GM12878 (cell line): ENCODE results near the gene RIC1. TPM values are rescaled to one million over a fixed set of nuclear protein-coding genes. Genes with fewer than 3 reads are reported as not detected.

Experiments used
- FOXK2 ChIP-seq: fragments of 450-650 bp; IDR thresholded peaks from 2 replicates; pipeline ENCODE4 v1.6.1; 2017; ENCODE audit warnings: mild to moderate bottlenecking, moderate library complexity
- IKZF1 ChIP-seq: fragments of 450-650 bp; conservative IDR thresholded peaks from 2 replicates; pipeline ENCODE4 v1.6.1; 2017; ENCODE audit warnings: antibody characterized with exemption, mild to moderate bottlenecking
- JUND ChIP-seq: IDR thresholded peaks from 2 replicates; pipeline ENCODE4 v1.6.1; 2012; ENCODE audit warnings: low read depth, mild to moderate bottlenecking, low read length, improper control_type of control experiment, moderate library complexity
- POLR2AphosphoS2 ChIP-seq: IDR thresholded peaks from 2 replicates; pipeline ENCODE4 v1.6.1; 2011; ENCODE audit warnings: low read depth, mild to moderate bottlenecking, low read length, improper control_type of control experiment, moderate library complexity
- SMAD5 ChIP-seq: IDR thresholded peaks from 2 replicates; pipeline ENCODE4 v1.6.1; 2016; ENCODE audit warnings: antibody characterized with exemption, low read depth
- WRNIP1 ChIP-seq: IDR thresholded peaks from 2 replicates; pipeline ENCODE4 v1.6.1; 2011; ENCODE audit warnings: low read depth, low read length, improper control_type of control experiment, borderline replicate concordance
- ZSCAN29 ChIP-seq: fragments of 450-650 bp; IDR thresholded peaks from 2 replicates; pipeline ENCODE4 v1.6.1; 2017; ENCODE audit warnings: mild to moderate bottlenecking, moderate library complexity
- polyA plus RNA-seq, 11 experiments: library from polyadenylated mRNA; depleted of rRNA in 4 of 11; unstranded in 6 of 11; stranded (reverse) in 5 of 11; fragments of >200 nt; fragmentation: Nextera tagmentation in 4 of 11; fragmentation: Illumina TruSeq in 1 of 11; extraction: Ambion mirVana in 4 of 11; extraction: Trizol in 1 of 11; gene quantifications; 1 replicate in 1 of 11; 2 replicates in 10 of 11; pipeline versions ENCODE4 v1.2.1 to v1.2.3, GENCODE V29; 2011 to 2016; ENCODE audit warnings: inconsistent platforms in 2 of 11, missing spikeins in 2 of 11, low read depth in 1 of 11
- total RNA-seq, 4 experiments: library from RNA; depleted of rRNA in 3 of 4; stranded (reverse); fragments of >200 nt in 3 of 4; fragmentation: Illumina TruSeq in 1 of 4; extraction: Trizol in 1 of 4; gene quantifications; 2 replicates each; pipeline versions ENCODE4 v1.2.1 to v1.2.3, GENCODE V29; 2013 to 2021
- TF ChIP-seq, protein P1 (sequence below): fragments of 450-650 bp; formaldehyde crosslinking; IDR thresholded peaks from 2 replicates; pipeline ENCODE4 v1.4.0; 2022; ENCODE audit warnings: mild to moderate bottlenecking, moderate library complexity
- TF ChIP-seq, protein P2 (sequence below): IDR thresholded peaks from 2 replicates; pipeline ENCODE4 v1.6.1; 2012; ENCODE audit warnings: improper control_type of control experiment, low read depth, low read length; ENCODE audit not compliant: insufficient replicate concordance
- TF ChIP-seq, protein P3 (sequence below): IDR thresholded peaks from 2 replicates; pipeline ENCODE4 v1.6.1; 2012; ENCODE audit warnings: low read depth, low read length, improper control_type of control experiment
- TF ChIP-seq, protein P4 (sequence below): fragments of 150-350 bp; IDR thresholded peaks from 2 replicates; pipeline ENCODE4 v1.6.1; 2014; ENCODE audit warnings: mild to moderate bottlenecking, low read depth, low read length
- TF ChIP-seq, protein P5 (sequence below): fragments of 450-650 bp; IDR thresholded peaks from 2 replicates; pipeline ENCODE4 v1.6.1; 2017; ENCODE audit warnings: borderline replicate concordance

The RIC1 gene
- total and polyA plus RNA-seq, 10 of the 15 experiments (the other 5 are each of a cell fraction or from before 2014, with no cell fraction given), result 6.2 to 59.8 (median 33.3) TPM

DNA sequence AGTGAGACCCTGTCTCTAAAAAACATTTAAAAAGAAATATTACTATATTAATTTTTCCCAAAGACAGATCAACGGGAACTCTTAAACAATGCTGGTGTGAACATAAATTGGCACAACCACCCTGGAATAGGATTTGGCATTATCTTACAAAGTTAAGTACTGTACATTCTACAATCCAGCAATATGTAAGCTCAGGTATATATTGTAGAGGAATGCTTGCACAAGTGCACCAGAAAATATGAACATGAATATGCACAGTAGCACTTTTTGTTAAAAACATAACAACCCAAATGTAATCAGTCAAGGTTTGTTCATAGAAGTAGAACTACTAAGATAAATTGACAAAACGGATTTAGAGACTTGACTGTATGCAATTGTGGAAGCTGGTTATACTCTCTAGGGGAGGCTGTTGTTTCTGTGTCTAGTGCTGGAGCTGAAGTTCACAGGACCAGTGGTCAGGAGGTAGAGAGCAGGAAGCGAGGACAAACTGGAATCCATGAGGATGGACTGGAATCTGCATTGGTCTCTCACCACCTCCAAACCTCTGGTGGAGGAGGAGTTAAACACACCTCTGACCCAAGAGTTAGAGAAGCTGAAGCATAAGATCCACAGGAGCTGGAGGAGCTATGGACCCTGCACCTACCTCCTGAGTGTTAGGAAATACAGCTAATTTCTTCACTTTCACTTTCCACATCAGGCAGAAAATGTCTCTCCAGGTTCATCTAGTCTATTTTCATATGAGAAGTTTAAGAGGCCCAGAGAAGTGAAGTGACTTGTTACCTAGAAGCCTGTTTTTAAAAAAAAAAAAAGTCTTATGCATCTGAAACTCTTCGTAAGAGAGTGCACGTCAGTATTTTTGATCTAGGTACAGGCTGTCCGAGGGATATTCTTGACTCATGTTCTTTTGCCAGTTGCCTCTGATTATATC, 20.3 kb upstream of the RIC1 start (continued):
- TF ChIP-seq, protein P1, sequence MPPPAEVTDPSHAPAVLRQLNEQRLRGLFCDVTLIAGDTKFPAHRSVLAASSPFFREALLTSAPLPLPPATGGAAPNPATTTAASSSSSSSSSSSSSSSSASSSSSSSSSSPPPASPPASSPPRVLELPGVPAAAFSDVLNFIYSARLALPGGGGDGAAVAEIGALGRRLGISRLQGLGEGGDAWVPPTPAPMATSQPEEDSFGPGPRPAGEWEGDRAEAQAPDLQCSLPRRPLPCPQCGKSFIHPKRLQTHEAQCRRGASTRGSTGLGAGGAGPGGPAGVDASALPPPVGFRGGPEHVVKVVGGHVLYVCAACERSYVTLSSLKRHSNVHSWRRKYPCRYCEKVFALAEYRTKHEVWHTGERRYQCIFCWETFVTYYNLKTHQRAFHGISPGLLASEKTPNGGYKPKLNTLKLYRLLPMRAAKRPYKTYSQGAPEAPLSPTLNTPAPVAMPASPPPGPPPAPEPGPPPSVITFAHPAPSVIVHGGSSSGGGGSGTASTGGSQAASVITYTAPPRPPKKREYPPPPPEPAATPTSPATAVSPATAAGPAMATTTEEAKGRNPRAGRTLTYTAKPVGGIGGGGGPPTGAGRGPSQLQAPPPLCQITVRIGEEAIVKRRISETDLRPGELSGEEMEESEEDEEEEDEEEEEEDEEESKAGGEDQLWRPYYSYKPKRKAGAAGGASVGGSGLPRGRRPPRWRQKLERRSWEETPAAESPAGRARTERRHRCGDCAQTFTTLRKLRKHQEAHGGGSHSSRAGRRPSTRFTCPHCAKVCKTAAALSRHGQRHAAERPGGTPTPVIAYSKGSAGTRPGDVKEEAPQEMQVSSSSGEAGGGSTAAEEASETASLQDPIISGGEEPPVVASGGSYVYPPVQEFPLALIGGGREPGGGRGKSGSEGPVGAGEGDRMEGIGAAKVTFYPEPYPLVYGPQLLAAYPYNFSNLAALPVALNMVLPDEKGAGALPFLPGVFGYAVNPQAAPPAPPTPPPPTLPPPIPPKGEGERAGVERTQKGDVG, result no peak
- TF ChIP-seq POLR2AphosphoS2 (no peak), ZSCAN29 (no peak), WRNIP1 (0 out of 2 replicates have a peak, but pooled peaks have one; percentile 75), JUND (no peak), FOXK2 (no peak), SMAD5 (no peak), IKZF1 (peak; percentile 63)
- TF ChIP-seq, protein P2, sequence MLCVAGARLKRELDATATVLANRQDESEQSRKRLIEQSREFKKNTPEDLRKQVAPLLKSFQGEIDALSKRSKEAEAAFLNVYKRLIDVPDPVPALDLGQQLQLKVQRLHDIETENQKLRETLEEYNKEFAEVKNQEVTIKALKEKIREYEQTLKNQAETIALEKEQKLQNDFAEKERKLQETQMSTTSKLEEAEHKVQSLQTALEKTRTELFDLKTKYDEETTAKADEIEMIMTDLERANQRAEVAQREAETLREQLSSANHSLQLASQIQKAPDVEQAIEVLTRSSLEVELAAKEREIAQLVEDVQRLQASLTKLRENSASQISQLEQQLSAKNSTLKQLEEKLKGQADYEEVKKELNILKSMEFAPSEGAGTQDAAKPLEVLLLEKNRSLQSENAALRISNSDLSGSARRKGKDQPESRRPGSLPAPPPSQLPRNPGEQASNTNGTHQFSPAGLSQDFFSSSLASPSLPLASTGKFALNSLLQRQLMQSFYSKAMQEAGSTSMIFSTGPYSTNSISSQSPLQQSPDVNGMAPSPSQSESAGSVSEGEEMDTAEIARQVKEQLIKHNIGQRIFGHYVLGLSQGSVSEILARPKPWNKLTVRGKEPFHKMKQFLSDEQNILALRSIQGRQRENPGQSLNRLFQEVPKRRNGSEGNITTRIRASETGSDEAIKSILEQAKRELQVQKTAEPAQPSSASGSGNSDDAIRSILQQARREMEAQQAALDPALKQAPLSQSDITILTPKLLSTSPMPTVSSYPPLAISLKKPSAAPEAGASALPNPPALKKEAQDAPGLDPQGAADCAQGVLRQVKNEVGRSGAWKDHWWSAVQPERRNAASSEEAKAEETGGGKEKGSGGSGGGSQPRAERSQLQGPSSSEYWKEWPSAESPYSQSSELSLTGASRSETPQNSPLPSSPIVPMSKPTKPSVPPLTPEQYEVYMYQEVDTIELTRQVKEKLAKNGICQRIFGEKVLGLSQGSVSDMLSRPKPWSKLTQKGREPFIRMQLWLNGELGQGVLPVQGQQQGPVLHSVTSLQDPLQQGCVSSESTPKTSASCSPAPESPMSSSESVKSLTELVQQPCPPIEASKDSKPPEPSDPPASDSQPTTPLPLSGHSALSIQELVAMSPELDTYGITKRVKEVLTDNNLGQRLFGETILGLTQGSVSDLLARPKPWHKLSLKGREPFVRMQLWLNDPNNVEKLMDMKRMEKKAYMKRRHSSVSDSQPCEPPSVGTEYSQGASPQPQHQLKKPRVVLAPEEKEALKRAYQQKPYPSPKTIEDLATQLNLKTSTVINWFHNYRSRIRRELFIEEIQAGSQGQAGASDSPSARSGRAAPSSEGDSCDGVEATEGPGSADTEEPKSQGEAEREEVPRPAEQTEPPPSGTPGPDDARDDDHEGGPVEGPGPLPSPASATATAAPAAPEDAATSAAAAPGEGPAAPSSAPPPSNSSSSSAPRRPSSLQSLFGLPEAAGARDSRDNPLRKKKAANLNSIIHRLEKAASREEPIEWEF, result peak; percentile 41
- TF ChIP-seq, protein P3, sequence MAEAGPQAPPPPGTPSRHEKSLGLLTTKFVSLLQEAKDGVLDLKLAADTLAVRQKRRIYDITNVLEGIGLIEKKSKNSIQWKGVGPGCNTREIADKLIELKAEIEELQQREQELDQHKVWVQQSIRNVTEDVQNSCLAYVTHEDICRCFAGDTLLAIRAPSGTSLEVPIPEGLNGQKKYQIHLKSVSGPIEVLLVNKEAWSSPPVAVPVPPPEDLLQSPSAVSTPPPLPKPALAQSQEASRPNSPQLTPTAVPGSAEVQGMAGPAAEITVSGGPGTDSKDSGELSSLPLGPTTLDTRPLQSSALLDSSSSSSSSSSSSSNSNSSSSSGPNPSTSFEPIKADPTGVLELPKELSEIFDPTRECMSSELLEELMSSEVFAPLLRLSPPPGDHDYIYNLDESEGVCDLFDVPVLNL, result no peak
- TF ChIP-seq, protein P4, sequence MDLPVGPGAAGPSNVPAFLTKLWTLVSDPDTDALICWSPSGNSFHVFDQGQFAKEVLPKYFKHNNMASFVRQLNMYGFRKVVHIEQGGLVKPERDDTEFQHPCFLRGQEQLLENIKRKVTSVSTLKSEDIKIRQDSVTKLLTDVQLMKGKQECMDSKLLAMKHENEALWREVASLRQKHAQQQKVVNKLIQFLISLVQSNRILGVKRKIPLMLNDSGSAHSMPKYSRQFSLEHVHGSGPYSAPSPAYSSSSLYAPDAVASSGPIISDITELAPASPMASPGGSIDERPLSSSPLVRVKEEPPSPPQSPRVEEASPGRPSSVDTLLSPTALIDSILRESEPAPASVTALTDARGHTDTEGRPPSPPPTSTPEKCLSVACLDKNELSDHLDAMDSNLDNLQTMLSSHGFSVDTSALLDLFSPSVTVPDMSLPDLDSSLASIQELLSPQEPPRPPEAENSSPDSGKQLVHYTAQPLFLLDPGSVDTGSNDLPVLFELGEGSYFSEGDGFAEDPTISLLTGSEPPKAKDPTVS, result no peak
- TF ChIP-seq, protein P5, sequence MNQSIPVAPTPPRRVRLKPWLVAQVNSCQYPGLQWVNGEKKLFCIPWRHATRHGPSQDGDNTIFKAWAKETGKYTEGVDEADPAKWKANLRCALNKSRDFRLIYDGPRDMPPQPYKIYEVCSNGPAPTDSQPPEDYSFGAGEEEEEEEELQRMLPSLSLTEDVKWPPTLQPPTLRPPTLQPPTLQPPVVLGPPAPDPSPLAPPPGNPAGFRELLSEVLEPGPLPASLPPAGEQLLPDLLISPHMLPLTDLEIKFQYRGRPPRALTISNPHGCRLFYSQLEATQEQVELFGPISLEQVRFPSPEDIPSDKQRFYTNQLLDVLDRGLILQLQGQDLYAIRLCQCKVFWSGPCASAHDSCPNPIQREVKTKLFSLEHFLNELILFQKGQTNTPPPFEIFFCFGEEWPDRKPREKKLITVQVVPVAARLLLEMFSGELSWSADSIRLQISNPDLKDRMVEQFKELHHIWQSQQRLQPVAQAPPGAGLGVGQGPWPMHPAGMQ, result no peak
